HTR-8/SVneo (cell line): Measurements from ENCODE around the gene USP4.
"Not testable (repeated sequence)": the region's sequence is repeated elsewhere in the genome, so short reads cannot be mapped to it uniquely, and the experiment has no call there.

Source experiments
- DNase-seq: peaks from one replicate; pipeline ENCODE4 v3.0.0; 2011; ENCODE audit warnings: low spot score, mixed read lengths; ENCODE audit not compliant: insufficient read length
- FAIRE-seq: peaks from 2 replicates; lab custom pipeline; 2011; peaks lifted over from hg19 to GRCh38; lab: Jason Lieb, UNC

Gene USP4, protein sequence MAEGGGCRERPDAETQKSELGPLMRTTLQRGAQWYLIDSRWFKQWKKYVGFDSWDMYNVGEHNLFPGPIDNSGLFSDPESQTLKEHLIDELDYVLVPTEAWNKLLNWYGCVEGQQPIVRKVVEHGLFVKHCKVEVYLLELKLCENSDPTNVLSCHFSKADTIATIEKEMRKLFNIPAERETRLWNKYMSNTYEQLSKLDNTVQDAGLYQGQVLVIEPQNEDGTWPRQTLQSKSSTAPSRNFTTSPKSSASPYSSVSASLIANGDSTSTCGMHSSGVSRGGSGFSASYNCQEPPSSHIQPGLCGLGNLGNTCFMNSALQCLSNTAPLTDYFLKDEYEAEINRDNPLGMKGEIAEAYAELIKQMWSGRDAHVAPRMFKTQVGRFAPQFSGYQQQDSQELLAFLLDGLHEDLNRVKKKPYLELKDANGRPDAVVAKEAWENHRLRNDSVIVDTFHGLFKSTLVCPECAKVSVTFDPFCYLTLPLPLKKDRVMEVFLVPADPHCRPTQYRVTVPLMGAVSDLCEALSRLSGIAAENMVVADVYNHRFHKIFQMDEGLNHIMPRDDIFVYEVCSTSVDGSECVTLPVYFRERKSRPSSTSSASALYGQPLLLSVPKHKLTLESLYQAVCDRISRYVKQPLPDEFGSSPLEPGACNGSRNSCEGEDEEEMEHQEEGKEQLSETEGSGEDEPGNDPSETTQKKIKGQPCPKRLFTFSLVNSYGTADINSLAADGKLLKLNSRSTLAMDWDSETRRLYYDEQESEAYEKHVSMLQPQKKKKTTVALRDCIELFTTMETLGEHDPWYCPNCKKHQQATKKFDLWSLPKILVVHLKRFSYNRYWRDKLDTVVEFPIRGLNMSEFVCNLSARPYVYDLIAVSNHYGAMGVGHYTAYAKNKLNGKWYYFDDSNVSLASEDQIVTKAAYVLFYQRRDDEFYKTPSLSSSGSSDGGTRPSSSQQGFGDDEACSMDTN

DNA sequence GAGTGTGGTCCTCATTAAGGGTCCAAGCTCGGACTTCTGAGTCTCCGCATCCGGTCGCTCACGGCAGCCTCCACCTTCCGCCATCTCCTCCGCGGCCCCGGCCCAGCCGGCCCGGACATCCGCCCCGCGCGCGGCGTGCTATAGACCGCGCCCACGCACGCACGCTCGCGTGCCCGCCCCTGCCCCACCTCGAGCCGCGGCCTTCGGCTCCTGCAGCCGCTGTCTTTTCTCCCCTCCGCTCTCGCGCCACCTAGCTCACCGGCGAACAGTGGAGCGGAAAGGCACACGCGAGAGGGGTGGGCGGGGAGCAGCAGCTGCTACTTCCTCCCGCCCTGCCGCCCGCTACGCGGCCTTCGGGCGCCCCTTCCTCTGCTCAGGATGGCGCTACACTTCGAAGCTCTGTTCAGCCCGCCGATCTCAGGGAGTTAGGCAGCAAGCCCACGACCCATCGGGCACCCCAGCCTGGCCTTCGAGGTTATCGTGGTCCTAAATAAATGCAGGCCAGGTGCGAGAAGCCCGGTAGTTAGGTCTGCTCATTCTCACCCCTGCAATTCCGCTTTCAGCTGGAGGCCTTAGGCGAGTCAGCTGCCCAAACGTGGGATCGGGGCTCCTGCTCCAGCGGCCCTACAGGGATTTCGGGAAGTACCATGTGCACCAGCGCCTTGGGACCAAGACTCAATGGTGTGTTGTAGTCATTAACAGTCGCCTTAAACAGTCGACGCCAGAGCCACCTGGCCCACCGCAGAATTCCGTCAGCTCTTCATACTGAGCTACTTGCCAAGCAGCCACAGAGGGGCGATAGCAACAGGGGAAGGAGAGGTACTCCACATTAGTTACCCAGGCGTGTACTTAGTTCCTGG lies at the start of gene USP4:
USP4 (minus strand) TSS at position 113 of the 860 bp plus-strand sequence; CDS start at position 84, 29 bp downstream.
- peak; percentile 97 for FAIRE-seq

DNA sequence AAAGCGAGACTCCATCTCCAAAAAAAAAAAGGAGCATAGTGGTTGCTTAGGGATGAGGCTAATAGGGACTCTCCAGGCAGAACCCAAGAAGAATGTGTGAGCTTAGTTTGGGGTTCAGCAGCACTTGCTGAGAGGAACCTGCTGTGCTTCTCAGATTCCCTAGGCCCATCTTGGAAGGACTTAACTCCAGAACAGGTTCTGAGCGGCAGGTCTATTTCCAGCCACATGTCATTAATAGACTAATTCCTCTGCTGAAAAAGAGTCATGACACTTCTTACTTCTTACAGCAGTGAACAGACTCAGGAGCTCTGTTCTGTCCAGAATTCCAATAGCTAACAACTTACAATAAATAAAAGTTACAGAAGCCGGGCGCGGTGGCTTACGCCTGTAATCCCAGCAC lies 49.4 kb upstream of the USP4 start:
- DNase-seq (no peak), FAIRE-seq (no peak)

More for the DNA sequence above, at the start of gene USP4:
- DNase-seq = peak; percentile 88

DNA sequence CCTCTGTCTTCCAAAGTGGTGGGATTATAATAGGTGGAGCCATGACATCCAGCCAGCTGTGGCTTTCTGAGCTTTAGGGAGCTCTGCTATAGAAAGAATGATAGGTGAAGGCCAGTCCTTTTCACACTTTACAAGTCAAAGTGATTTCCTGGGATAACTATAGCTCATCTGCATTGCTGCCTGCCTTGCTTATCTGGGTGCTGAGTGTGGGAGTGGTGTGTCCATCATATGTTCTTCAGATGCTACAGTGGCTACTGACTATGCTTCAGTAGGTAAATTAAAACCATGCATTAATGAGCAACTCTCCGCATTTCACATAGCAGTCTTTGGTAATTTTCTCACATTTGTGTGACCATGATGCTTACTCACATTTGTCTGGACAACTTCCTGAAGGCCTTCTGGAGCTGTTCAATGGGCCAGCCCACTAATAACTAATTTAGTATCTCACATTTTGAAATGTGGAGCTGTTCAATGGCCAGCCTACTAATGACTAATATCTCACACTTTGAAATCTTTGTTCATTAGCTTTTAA lies 48.5 kb upstream of the USP4 start:
- FAIRE-seq = no peak
- DNase-seq = no peak

DNA sequence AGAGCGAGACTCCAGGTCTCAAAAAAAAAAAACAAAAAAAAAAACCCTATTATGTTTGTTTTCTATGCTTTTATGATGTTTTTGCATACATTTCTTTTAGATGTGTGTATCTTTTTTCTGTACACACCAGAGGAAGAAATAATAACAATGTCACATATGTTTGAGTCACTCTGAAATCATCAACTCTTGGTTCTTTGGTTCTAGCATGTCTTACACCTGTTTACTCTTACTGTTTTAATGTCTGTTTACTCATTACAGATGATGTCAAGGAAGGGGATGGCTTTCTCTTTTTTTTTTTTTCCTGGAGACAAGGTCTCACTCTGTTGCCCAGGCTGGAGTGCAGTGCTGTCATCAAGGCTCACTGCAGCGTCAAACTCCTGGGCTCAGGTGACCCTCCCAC lies 47.9 kb upstream of the USP4 start:
- FAIRE-seq (no peak), DNase-seq (no peak)

DNA sequence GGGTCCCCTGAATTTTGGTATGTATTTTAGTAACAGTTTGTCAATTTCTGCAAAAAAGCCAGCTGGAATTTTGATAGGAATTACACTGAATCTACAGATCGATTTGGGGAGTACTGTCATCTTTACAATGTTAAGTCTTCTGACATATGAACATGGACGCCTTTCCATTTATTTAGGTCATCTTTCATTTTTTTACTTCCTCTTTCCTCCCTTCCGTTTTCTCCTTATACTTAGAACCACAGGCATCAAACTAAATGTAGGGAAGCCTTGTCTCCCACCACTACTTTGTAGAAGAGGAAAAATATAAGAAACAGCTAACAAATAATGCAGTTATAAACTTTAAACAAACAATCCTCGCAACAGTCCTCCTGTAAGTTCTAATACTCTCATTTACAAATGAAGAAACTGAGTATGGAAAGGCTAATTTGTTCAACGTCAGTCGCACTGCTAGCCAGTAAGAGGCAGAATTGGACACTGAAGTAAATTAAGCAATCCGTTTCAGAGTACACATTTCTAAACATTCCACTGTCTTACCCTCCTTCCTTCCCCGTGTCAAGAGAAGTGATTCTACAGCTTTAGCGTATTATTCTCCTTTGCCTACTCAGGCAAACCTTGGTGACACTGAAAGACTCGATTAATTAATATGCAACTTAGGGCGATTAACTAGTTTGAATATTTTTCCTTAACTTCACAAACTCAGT lies 46.4 kb upstream of the USP4 start:
- FAIRE-seq (no peak), DNase-seq (no peak)

DNA sequence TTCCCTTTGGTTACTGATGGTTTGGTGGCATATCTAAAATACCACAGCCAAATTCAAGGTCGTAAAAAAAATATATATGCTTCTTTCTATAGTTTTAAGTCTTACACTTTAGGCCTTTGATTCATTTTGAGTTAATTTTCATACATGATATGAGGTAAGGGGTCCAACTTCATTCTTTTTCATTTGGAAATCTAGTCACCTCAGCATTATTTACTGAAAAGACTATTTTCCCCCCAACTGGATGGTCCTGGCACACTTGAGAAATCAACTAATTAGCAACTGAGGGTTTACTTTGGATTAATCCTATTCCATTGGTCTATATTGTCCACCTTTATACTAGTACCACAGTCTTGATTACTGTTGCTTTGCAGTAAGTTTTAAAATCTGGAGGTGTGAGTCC lies 45.8 kb upstream of the USP4 start:
- DNase-seq = no peak
- FAIRE-seq = no peak

DNA sequence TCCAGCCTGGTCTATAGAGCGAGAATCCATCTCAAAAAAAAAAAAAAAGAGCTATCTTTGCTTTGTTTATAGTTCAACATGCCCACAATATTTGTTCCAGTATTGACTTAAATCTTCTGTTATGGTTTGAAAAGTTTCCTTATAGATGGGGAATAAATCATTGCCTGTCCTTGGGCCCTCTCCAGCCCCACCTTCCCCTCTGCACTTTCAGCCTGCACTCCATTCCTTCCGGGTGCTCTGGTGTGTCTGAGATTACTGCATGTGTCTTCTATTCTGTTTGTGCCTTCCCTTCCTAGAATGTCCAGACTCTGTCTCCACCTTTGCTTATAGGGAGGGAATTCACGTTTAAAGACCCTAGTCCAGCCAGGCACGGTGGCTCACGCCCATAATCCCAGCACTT lies 43.5 kb upstream of the USP4 start:
- no peak for FAIRE-seq
- DNase-seq = no peak

DNA sequence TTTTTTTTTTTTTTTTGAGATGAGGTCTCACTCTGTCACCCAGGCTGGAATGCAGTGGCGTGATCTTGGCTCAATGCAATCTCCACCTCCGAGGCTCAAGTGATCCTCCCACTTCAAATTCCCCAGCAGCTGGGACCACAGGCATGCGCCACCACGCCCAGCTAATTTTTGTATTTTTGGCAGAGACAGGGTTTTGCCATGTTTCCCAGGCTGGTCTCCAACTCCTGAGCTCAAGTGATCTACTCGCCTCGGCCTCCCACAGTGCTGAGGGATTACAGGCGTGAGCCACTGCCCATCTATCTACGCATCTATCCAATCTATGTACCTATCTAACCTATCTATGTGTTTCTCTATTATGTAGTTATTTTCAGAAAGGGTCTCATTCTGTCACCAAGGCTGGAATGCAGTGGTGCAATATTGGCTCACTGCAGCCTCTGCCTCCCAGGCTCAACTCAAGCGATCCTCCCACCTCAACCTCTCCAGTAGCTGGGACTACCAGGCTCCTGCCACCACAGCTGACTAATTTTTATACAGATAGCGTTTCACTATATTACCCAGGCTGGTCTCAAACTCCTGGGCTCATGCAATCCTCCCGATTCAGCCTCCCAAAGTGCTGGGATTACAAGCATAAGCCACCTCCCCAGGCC lies 38.5 kb upstream of the USP4 start:
- no peak for DNase-seq
- no peak for FAIRE-seq

DNA sequence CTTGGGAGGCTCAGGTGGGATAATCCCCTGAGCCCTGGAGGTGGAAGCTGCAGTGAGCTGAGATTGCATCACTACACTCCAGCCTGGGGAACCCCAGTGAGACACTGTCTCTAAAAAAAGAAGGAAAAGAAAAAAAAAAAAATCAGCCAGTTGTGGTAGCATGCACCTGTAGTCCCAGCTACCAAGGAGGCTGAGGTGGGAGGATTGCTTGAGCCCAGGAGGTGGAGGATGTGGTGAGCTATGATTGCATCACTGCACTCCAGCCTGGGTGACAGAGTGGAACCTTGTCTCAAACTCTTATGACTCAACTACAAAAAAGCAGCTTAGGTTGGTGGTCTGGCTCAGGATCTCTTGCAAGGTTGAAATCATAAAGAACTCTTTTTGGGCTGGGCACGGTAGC lies 37.6 kb upstream of the USP4 start:
- FAIRE-seq = no peak

DNA sequence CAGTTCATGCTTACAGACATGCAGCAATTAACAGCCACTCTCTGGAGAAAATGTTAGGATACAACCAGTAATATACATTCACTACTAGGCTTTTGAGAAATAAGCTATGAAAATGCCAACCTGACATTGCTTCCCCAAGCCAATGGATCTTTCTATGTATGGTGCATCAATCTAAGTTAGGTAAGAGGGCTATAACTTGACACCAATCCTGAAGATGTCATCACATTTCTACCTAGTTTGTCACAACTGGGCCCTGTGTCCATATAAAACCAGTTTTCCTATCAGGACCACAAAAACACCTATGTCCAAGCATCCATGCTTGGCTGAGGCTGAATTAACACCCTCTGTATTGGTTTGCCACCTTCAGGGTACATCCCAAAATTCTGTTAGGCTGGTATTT lies 32.1 kb upstream of the USP4 start:
- FAIRE-seq (no peak), DNase-seq (no peak)

More for the DNA sequence above, 37.6 kb upstream of the USP4 start:
- no peak for DNase-seq

DNA sequence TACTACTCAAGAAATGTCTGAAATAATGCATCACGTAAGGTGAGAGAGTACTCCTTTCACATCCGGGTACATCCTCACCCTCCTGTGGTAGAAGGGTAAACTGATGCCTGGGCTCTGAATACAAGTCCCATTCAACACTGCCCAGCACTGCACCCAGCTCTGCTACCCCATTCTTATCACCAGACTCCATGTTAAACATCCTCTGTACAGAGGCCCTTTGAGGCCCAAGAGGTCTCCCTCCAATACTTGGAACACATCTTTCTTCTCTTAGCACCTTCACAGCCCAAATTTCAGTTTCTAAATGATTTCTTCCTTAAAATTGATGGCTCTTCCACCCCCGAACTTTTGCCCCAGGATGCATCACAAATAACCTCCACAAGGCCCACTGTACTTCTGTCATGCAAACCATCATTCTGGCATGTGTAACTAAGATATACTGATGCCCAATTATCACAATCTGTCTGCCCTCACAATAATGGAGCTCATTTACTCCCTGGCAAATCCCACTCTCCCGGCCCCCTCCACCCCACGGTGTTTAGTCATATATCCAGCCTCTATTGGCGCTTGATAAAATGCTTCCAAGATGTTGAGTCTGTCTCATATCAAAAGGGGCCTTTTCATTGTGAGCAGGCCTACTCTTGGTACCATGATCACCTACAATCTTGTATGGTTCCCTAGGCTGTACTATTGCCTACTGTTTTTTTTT lies 30.9 kb upstream of the USP4 start:
- FAIRE-seq (no peak), DNase-seq (no peak)

DNA sequence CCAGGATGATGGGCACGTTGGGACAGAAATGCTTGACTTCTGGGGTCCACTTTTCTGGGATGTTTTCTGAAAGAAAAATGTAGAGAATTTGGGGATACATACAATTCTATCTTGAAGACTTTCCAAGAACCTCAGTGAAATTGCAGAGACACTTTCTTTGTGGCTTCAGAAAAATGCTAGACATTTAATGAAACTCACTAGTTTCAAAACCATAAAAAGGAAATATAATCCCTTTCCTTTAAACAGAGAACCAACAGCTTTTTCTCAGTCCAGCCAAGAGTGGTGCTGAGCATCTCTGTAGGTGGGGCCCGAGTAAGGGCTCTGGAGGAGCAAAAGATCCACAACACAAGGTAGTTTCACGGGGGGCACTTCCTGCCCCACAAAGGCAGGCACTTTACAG lies 22.7 kb upstream of the USP4 start:
- no peak for FAIRE-seq
- DNase-seq = no peak

DNA sequence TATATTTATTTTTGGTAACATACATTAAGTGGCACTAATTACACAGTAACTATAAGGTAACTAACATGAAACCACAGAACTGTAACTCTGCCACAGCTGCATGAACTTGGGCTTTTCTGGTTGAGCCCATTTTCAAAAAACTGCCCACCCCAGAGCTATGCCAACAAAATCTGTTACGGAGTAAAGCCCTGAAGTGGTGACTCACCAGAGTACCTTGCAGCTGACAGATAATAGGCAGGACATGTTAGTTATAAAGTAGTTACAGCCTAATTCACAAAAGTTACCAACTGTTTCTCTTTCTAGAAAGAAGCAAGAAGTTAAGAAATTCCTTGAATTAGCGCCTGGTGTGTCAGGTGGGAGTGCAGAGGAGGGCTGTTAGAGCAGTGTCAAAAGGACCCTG lies 19.8 kb upstream of the USP4 start:
- FAIRE-seq (no peak), DNase-seq (no peak)

DNA sequence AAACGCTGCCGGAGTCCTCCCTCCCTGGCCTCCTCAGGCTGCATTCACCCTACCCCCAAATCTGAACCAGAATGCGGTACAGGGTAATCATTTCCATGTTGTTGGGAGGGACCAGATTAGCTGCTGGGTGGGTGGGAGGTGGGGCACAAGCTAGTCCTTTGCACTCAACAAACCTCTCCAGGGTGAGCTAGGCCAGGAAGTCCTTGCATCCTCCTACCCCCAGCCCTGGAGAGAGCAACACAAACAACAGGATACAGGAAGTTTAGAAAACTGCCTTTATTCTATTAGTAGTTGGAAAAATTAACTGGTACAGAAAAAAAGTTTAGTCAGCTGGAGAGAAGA lies 19.0 kb upstream of the USP4 start:
- DNase-seq = no peak
- FAIRE-seq = no peak

DNA sequence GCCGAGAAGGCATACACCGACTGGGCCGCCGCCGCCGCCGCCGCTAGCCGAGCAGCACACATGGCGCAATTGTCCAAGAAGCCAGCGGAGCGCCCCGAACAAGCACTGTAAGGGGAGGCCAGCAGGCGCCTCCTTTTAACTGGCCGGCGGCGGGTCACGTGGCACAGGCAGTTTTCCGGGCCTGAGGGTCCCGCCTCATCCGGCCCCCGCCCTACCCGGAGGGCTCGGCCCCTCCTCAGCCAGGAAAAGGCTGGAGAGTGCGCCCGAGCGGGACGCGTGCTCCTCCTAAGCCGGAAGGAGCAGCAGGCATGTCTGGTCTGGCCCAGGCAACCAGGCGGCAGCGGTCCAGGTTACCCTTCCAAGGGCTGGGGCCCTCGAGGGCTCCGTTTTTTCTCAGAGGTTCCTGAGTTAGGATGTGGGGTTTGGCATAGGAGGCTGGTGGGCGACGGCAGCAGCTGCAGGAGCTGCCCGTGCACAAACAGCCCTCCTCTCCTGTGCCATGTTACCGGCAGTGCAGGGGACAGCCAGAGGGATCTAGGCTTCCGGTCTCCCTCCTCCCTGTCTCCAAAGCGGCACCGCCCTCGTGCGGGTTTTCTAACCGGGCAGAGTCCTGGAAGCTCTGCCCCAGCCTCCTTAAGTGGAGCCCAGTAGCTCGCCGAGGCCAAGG lies 18.5 kb upstream of the USP4 start, which contains the start of gene GPX1:
GPX1 (minus strand) TSS at position 137 of the 667 bp plus-strand sequence; CDS start at position 62, 75 bp downstream.
- DNase-seq (peak; percentile 92), FAIRE-seq (peak; percentile 93)

DNA sequence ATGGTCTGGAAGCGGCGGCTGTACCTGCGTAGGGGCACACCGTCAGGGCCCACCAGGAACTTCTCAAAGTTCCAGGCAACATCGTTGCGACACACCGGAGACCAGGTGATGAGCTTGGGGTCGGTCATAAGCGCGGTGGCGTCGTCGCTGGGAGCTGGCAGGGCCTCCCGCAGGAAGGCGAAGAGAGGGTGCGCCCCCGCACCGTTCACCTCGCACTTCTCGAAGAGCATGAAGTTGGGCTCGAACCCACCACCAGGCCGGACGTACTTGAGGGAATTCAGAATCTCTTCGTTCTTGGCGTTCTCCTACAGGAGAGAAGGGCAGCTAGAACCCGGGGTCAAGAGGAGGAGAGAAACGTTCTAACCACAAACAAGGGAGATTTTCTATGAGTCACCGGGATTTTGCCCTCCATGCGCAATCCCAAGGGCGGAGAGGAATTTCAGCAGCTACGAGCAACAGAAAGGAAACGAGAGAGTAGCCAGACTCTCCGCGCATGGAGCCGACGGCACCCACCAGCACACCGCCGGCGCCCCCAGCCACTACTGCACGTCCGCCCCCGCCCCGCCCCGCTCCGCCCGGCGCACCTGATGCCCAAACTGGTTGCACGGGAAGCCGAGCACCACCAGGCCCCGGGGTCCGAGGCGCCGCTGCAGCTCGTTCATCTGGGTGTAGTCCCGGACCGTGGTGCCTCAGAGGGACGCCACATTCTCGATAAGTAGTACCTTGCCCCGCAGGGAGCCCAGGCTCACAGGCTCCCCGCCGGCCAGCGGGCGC lies 17.8 kb upstream of the USP4 start:
- peak; percentile 53 for DNase-seq
- not testable (repeated sequence) for FAIRE-seq

DNA sequence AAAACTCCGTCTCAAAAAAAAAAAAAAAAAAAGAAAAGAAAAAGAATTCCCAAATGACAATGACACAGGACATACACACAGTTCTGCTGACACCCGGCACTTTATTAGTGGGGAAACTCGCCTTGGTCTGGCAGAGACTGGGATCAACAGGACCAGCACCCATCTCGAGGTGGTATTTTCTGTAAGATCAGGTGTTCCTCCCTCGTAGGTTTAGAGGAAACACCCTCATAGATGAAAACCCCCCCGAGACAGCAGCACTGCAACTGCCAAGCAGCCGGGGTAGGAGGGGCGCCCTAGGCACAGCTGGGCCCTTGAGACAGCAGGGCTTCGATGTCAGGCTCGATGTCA lies 17.2 kb upstream of the USP4 start:
- not testable (repeated sequence) for FAIRE-seq, DNase-seq
